Endothelial cell (in vitro differentiated cells): ENCODE results near the gene AHRR. TPM values are rescaled to one million over a fixed set of nuclear protein-coding genes. Genes with fewer than 3 reads are reported as not detected.

Experiments used
- DNase-seq: peaks from one replicate; pipeline ENCODE4 v3.0.0; 2021; ENCODE audit warnings: low spot score
- H3K27ac Mint-ChIP-seq: one replicate; pipeline ENCODE4 v1.8.0; 2021; ENCODE audit warnings: mixed read lengths, inconsistent platforms; ENCODE audit not compliant: unreplicated experiment
- H3K27me3 Mint-ChIP-seq: one replicate; pipeline ENCODE4 v1.8.0; 2021; ENCODE audit warnings: mild to moderate bottlenecking, moderate library complexity, mixed read lengths, inconsistent platforms; ENCODE audit not compliant: unreplicated experiment
- H3K36me3 Mint-ChIP-seq: one replicate; pipeline ENCODE4 v1.8.0; 2021; ENCODE audit warnings: mild to moderate bottlenecking, low read depth, mixed read lengths, inconsistent platforms; ENCODE audit not compliant: unreplicated experiment
- H3K4me1 Mint-ChIP-seq: one replicate; pipeline ENCODE4 v1.8.0; 2021; ENCODE audit warnings: mild to moderate bottlenecking, mixed read lengths, inconsistent platforms; ENCODE audit not compliant: unreplicated experiment
- H3K4me3 Mint-ChIP-seq: one replicate; pipeline ENCODE4 v1.8.0; 2021; ENCODE audit warnings: mild to moderate bottlenecking, mixed read lengths, inconsistent platforms; ENCODE audit not compliant: unreplicated experiment
- H3K9me3 Mint-ChIP-seq: one replicate; pipeline ENCODE4 v1.8.0; 2021; ENCODE audit warnings: mixed read lengths, inconsistent platforms; ENCODE audit not compliant: unreplicated experiment
- CTCF ChIP-seq: fragments of 200-600 bp; sonication (generic); IDR thresholded peaks from one replicate; pipeline ENCODE4 v1.5.0; 2021; ENCODE audit warnings: antibody characterized with exemption; ENCODE audit not compliant: unreplicated experiment
- total RNA-seq: library from RNA; stranded (reverse); fragmentation: NEBNext Ultra II Directional; extraction: Animal tissue kit (Norgen Biotek cat#: 25700); gene quantifications from one replicate; pipeline ENCODE4 v1.2.1, GENCODE V29; 2021; ENCODE audit not compliant: unreplicated experiment

The AHRR gene
- total RNA-seq, 1 donor from 2014 or later = 8.7 TPM

- no peak for DNase-seq
- Mint-ChIP-seq H3K4me1 (peaks cover 2% of the 10 kb centered on the region), H3K36me3 (peaks cover 20% of the 10 kb centered on the region), H3K9me3 (no peaks in the 10 kb centered on the region), H3K27me3 (peaks cover 4% of the 10 kb centered on the region), H3K27ac (no peak overlapping the region), H3K4me3 (no peak overlapping the region)
- TF ChIP-seq CTCF = no peak
Observed at GRCh38 chr5:360257-361027, 38.9 kb downstream of the AHRR start.

DNA sequence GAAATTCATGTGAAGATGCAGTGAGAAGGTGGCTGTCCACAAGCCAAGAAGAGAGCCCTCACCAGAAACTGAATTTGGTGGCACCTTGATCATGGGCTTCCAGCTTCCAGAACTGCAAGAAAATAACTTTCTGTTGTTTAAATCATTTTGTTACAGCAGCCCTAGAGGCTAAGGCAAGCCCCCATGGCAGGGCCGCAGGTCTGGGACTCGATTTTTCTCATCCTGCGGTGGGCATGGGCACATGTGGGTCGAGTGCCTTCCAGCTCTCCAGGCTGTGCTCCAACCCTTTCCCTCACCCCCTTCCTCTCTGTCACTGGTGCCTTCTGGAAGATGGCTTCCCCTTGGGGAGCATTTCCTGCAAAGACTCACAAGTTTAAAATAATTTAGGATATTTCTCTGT lies 40.7 kb downstream of the AHRR start:
- Mint-ChIP-seq H3K27ac (no peak overlapping the region), H3K4me3 (no peak overlapping the region), H3K27me3 (peaks cover 3% of the 10 kb centered on the region), H3K9me3 (no peaks in the 10 kb centered on the region), H3K36me3 (peaks cover 21% of the 10 kb centered on the region), H3K4me1 (no peaks in the 10 kb centered on the region)
- no peak for TF ChIP-seq CTCF
- no peak for DNase-seq

- no peak for TF ChIP-seq CTCF
- peaks cover 21% of the 10 kb centered on the region for H3K36me3 Mint-ChIP-seq
Observed at GRCh38 chr5:362978-363765, 41.7 kb downstream of the AHRR start.

GRCh38 chr5:364497-364896 lies 43.0 kb downstream of the AHRR start:
- Mint-ChIP-seq H3K4me3 (no peak overlapping the region), H3K9me3 (no peaks in the 10 kb centered on the region), H3K27me3 (peaks cover 3% of the 10 kb centered on the region), H3K36me3 (peaks cover 18% of the 10 kb centered on the region), H3K27ac (no peak overlapping the region), H3K4me1 (peaks cover 6% of the 10 kb centered on the region)
- no peak for TF ChIP-seq CTCF
- DNase-seq = no peak

More at GRCh38 chr5:362978-363765, 41.7 kb downstream of the AHRR start:
- Mint-ChIP-seq H3K4me1 (no peaks in the 10 kb centered on the region), H3K27ac (no peak overlapping the region), H3K9me3 (no peaks in the 10 kb centered on the region), H3K27me3 (peaks cover 3% of the 10 kb centered on the region), H3K4me3 (no peak overlapping the region)
- no peak for DNase-seq
